ENCODE results near the gene MPP3. TPM values are rescaled to one million over a fixed set of nuclear protein-coding genes. Genes with fewer than 3 reads are reported as not detected.

Gene MPP3
- total RNA-seq, 1 donor from 2014 or later: 22.9 TPM

GRCh38 chr17:43791589-43791988 lies 41.4 kb downstream of the MPP3 start:
- H3K36me3 Mint-ChIP-seq: no peaks in the 10 kb centered on the region
- peaks cover 20% of the 10 kb centered on the region for H3K9me3 Mint-ChIP-seq
- peaks cover 3% of the 10 kb centered on the region for H3K4me1 Mint-ChIP-seq
- no peak for TF ChIP-seq CTCF (IDR thresholded peaks at IDR 0.05; ENCODE audit: unreplicated experiment)
- H3K27ac Mint-ChIP-seq: no peak overlapping the region
- peaks cover 25% of the 10 kb centered on the region for H3K27me3 Mint-ChIP-seq (ENCODE audit: low read depth)
- no peak overlapping the region for H3K4me3 Mint-ChIP-seq
- no peak for DNase-seq (ENCODE audit: low spot score in 2 of 2, unreplicated experiment in 2 of 2)

GRCh38 chr17:43790311-43790940 lies 42.5 kb downstream of the MPP3 start:
- DNase-seq (ENCODE audit: low spot score in 2 of 2, unreplicated experiment in 2 of 2): no peak
- H3K36me3 Mint-ChIP-seq: no peaks in the 10 kb centered on the region
- H3K27me3 Mint-ChIP-seq (ENCODE audit: low read depth): peaks cover 16% of the 10 kb centered on the region
- H3K27ac Mint-ChIP-seq: no peak overlapping the region
- no peak overlapping the region for H3K4me3 Mint-ChIP-seq
- H3K9me3 Mint-ChIP-seq: peaks cover 13% of the 10 kb centered on the region
- TF ChIP-seq CTCF (IDR thresholded peaks at IDR 0.05; ENCODE audit: unreplicated experiment): no peak
- H3K4me1 Mint-ChIP-seq: peaks cover 3% of the 10 kb centered on the region

GRCh38 chr17:43789482-43789881 lies 43.5 kb downstream of the MPP3 start:
- H3K36me3 Mint-ChIP-seq: no peaks in the 10 kb centered on the region
- H3K4me1 Mint-ChIP-seq: peaks cover 3% of the 10 kb centered on the region
- peaks cover 8% of the 10 kb centered on the region for H3K27me3 Mint-ChIP-seq (ENCODE audit: low read depth)
- H3K4me3 Mint-ChIP-seq: no peak overlapping the region
- H3K27ac Mint-ChIP-seq: no peak overlapping the region
- no peak for DNase-seq (ENCODE audit: low spot score in 2 of 2, unreplicated experiment in 2 of 2)
- H3K9me3 Mint-ChIP-seq: peaks cover 13% of the 10 kb centered on the region
- TF ChIP-seq CTCF (IDR thresholded peaks at IDR 0.05; ENCODE audit: unreplicated experiment): no peak

GRCh38 chr17:43788540-43788939 lies 44.4 kb downstream of the MPP3 start:
- H3K36me3 Mint-ChIP-seq: no peaks in the 10 kb centered on the region
- TF ChIP-seq CTCF (IDR thresholded peaks at IDR 0.05; ENCODE audit: unreplicated experiment): no peak
- H3K4me3 Mint-ChIP-seq: no peak overlapping the region

GRCh38 chr17:43787728-43788127 lies 45.2 kb downstream of the MPP3 start:
- H3K4me3 Mint-ChIP-seq: no peak overlapping the region
- peaks cover 5% of the 10 kb centered on the region for H3K9me3 Mint-ChIP-seq
- TF ChIP-seq CTCF (IDR thresholded peaks at IDR 0.05; ENCODE audit: unreplicated experiment): no peak
- no peak for DNase-seq (ENCODE audit: low spot score in 2 of 2, unreplicated experiment in 2 of 2)
- H3K27ac Mint-ChIP-seq: no peak overlapping the region
- peaks cover 3% of the 10 kb centered on the region for H3K4me1 Mint-ChIP-seq
- no peaks in the 10 kb centered on the region for H3K36me3 Mint-ChIP-seq
- H3K27me3 Mint-ChIP-seq (ENCODE audit: low read depth): peaks cover 11% of the 10 kb centered on the region

More at GRCh38 chr17:43788540-43788939, 44.4 kb downstream of the MPP3 start:
- Mint-ChIP-seq H3K4me1 (peaks cover 3% of the 10 kb centered on the region), H3K27me3 (ENCODE audit: low read depth) (peaks cover 7% of the 10 kb centered on the region), H3K27ac (no peak overlapping the region), H3K9me3 (peaks cover 11% of the 10 kb centered on the region)
- DNase-seq (ENCODE audit: low spot score in 2 of 2, unreplicated experiment in 2 of 2): no peak

All from mesothelial cell of epicardium (in vitro differentiated cells).